ENCODE measurements around the gene FUZ. TPM values are rescaled to one million over a fixed set of nuclear protein-coding genes. Genes with fewer than 3 reads are reported as not detected.

FUZ gene
- total and polyA plus RNA-seq, 2 experiments from 2014 or later: 19.5 to 20.4 TPM

DNA sequence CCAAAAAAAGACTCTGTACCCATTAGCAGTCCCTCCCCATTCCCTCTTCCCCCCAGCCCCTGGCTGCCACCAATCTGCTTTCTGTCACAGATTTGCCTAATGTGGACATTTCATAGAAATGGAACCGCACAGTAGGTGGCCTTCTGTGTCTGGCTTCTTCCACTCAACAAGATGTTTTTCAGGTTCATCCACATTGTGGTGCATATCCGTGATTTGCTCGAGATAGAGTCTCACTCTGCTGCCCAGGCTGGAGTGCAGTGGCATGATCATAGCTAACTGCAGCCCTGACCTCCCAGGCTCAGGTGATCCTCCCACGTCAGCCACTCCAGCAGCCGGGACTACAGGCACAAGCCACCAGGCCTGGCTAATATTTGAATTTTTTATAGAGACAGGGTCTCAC, 25.3 kb downstream of the FUZ start:
- Histone ChIP-seq H3K36me3 (replicated peaks; ENCODE audit: insufficient read depth, low read depth) (no peaks in the 10 kb centered on the region), H3K79me2 (peaks cover 5% of the 10 kb centered on the region), H3K27me3 (no peaks in the 10 kb centered on the region), H3K27ac (no peak overlapping the region), H3K9me3 (ENCODE audit: low read depth) (no peaks in the 10 kb centered on the region), H3K4me2 (no peak overlapping the region), H3K9me2 (replicated peaks; ENCODE audit: insufficient read depth) (no peaks in the 10 kb centered on the region), H3K4me3 (no peak overlapping the region), H2AFZ (no peak overlapping the region), H3K4me1 (ENCODE audit: insufficient read depth) (no peaks in the 10 kb centered on the region), H4K20me1 (ENCODE audit: insufficient read depth, poor library complexity, severe bottlenecking) (no peaks in the 10 kb centered on the region)
- no peak for TF ChIP-seq EZH2phosphoT487 (IDR thresholded peaks at IDR 0.05; ENCODE audit: low read depth, severe bottlenecking, unreplicated experiment)
- TF ChIP-seq, protein P1, sequence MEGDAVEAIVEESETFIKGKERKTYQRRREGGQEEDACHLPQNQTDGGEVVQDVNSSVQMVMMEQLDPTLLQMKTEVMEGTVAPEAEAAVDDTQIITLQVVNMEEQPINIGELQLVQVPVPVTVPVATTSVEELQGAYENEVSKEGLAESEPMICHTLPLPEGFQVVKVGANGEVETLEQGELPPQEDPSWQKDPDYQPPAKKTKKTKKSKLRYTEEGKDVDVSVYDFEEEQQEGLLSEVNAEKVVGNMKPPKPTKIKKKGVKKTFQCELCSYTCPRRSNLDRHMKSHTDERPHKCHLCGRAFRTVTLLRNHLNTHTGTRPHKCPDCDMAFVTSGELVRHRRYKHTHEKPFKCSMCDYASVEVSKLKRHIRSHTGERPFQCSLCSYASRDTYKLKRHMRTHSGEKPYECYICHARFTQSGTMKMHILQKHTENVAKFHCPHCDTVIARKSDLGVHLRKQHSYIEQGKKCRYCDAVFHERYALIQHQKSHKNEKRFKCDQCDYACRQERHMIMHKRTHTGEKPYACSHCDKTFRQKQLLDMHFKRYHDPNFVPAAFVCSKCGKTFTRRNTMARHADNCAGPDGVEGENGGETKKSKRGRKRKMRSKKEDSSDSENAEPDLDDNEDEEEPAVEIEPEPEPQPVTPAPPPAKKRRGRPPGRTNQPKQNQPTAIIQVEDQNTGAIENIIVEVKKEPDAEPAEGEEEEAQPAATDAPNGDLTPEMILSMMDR (IDR thresholded peaks at IDR 0.05; ENCODE audit: poor library complexity): no peak
- TF ChIP-seq EZH2 (IDR thresholded peaks at IDR 0.05; ENCODE audit: borderline replicate concordance): no peak
- no peak for DNase-seq (ENCODE audit: low spot score)
- 96% methylated on average over 5 of the region's 5 CpGs for WGBS (ENCODE audit: low lambda C conversion rate, missing lambda C conversion rate)

DNA sequence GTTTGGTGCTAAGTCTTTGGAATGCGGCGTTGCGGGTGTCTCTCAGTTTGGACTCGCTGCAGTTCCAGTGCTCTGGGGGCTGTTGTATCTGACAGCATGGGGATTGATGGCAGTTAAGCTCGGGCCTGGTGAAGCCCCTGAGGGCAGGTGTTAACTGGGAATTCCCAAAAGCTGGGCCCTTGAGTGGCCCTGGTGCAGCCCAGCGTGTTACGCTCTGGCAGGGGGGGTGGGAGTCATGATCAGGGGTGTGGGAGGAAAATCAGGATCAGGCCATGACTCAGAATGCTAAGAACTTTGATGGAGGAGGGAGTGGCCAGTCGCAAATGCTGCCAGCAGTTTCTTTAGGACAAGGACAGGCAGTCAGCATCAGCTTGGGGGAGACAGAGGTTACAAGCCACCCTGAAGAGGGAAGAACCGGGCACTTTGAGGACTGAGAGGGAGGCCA, 26.7 kb downstream of the FUZ start:
- DNase-seq (ENCODE audit: low spot score): no peak
- Histone ChIP-seq H3K79me2 (peaks cover 5% of the 10 kb centered on the region), H3K4me3 (no peak overlapping the region), H3K4me2 (no peak overlapping the region), H3K9me2 (replicated peaks; ENCODE audit: insufficient read depth) (no peaks in the 10 kb centered on the region), H3K27me3 (no peaks in the 10 kb centered on the region), H3K27ac (no peak overlapping the region), H2AFZ (no peak overlapping the region), H3K36me3 (replicated peaks; ENCODE audit: insufficient read depth, low read depth) (no peaks in the 10 kb centered on the region), H4K20me1 (ENCODE audit: insufficient read depth, poor library complexity, severe bottlenecking) (no peaks in the 10 kb centered on the region), H3K9me3 (ENCODE audit: low read depth) (no peaks in the 10 kb centered on the region), H3K4me1 (ENCODE audit: insufficient read depth) (no peaks in the 10 kb centered on the region)
- TF ChIP-seq EZH2 (IDR thresholded peaks at IDR 0.05; ENCODE audit: borderline replicate concordance): no peak
- TF ChIP-seq, protein P1 (IDR thresholded peaks at IDR 0.05; ENCODE audit: poor library complexity): no peak
- no peak for TF ChIP-seq EZH2phosphoT487 (IDR thresholded peaks at IDR 0.05; ENCODE audit: low read depth, severe bottlenecking, unreplicated experiment)
- 54% methylated on average over 8 of the region's 9 CpGs for WGBS (ENCODE audit: low lambda C conversion rate, missing lambda C conversion rate)

DNA sequence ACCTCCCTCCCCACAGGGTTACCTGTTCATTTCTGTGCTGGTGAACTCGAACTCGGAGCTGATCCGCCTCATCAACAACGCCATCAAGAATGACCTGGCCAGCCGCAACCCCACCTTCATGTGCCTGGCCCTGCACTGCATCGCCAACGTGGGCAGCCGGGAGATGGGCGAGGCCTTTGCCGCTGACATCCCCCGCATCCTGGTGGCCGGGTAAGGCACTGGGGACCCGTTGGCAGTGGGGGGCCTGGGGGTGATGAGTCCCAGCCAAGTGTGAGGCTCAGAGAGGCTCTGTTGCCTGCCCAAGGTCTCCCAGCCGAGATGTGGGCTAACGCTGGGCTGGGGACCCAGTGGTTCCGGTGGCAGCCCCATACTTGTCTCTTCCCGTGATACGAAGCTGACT, 30.6 kb downstream of the FUZ start:
- H3K36me3 ChIP-seq (replicated peaks; ENCODE audit: insufficient read depth, low read depth): no peaks in the 10 kb centered on the region
- WGBS (ENCODE audit: low lambda C conversion rate, missing lambda C conversion rate): 100% methylated on average over 18 of the region's 18 CpGs
- TF ChIP-seq, protein P1 (IDR thresholded peaks at IDR 0.05; ENCODE audit: poor library complexity): no peak
- TF ChIP-seq EZH2phosphoT487 (IDR thresholded peaks at IDR 0.05; ENCODE audit: low read depth, severe bottlenecking, unreplicated experiment): no peak
- TF ChIP-seq EZH2 (IDR thresholded peaks at IDR 0.05; ENCODE audit: borderline replicate concordance): no peak
- no peaks in the 10 kb centered on the region for H3K27me3 ChIP-seq
- peaks cover 15% of the 10 kb centered on the region for H3K79me2 ChIP-seq
- no peaks in the 10 kb centered on the region for H4K20me1 ChIP-seq (ENCODE audit: insufficient read depth, poor library complexity, severe bottlenecking)
- H3K4me3 ChIP-seq: no peak overlapping the region
- no peak for DNase-seq (ENCODE audit: low spot score)
- H3K4me2 ChIP-seq: no peak overlapping the region
- H3K4me1 ChIP-seq (ENCODE audit: insufficient read depth): no peaks in the 10 kb centered on the region
- no peak overlapping the region for H2AFZ ChIP-seq
- H3K9me3 ChIP-seq (ENCODE audit: low read depth): no peaks in the 10 kb centered on the region
- no peak overlapping the region for H3K27ac ChIP-seq
- H3K9me2 ChIP-seq (replicated peaks; ENCODE audit: insufficient read depth): no peaks in the 10 kb centered on the region

DNA sequence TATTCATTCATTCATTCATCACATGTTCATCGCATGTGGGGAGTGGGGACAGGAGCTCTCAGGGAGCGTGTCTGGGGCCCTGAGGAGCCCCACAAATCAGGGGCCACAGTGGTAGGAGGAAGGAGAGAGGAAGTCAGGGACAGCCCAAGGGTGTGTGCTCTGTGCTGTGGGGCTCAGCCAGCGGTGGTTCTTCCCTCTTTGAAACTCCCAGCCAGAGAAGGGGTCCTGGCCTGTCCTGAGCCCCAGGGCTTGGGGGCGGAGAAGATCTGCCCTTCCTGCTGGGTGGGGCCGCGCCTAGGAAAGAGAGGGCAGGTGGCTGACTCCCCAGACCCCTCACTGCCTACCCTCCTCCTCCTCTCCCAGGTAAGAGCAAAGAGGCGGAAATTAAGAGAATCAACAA, 31.7 kb downstream of the FUZ start:
- Histone ChIP-seq H3K27ac (no peak overlapping the region), H4K20me1 (ENCODE audit: insufficient read depth, poor library complexity, severe bottlenecking) (no peaks in the 10 kb centered on the region)

More for the DNA sequence above, 31.7 kb downstream of the FUZ start:
- DNase-seq (ENCODE audit: low spot score): no peak
- H3K4me2 ChIP-seq: no peak overlapping the region
- H3K4me1 ChIP-seq (ENCODE audit: insufficient read depth): no peaks in the 10 kb centered on the region
- TF ChIP-seq EZH2 (IDR thresholded peaks at IDR 0.05; ENCODE audit: borderline replicate concordance) (no peak), EZH2phosphoT487 (IDR thresholded peaks at IDR 0.05; ENCODE audit: low read depth, severe bottlenecking, unreplicated experiment) (no peak)
- TF ChIP-seq, protein P1 (IDR thresholded peaks at IDR 0.05; ENCODE audit: poor library complexity): no peak
- H2AFZ ChIP-seq: no peak overlapping the region
- H3K4me3 ChIP-seq: no peak overlapping the region
- H3K27me3 ChIP-seq: no peaks in the 10 kb centered on the region
- no peaks in the 10 kb centered on the region for H3K9me2 ChIP-seq (replicated peaks; ENCODE audit: insufficient read depth)
- no peaks in the 10 kb centered on the region for H3K36me3 ChIP-seq (replicated peaks; ENCODE audit: insufficient read depth, low read depth)
- no peaks in the 10 kb centered on the region for H3K9me3 ChIP-seq (ENCODE audit: low read depth)
- 93% methylated on average over 7 of the region's 7 CpGs for WGBS (ENCODE audit: low lambda C conversion rate, missing lambda C conversion rate)
- peaks cover 19% of the 10 kb centered on the region for H3K79me2 ChIP-seq
